ENCODE measurements around the gene KDM4C.

KDM4C gene

DNA sequence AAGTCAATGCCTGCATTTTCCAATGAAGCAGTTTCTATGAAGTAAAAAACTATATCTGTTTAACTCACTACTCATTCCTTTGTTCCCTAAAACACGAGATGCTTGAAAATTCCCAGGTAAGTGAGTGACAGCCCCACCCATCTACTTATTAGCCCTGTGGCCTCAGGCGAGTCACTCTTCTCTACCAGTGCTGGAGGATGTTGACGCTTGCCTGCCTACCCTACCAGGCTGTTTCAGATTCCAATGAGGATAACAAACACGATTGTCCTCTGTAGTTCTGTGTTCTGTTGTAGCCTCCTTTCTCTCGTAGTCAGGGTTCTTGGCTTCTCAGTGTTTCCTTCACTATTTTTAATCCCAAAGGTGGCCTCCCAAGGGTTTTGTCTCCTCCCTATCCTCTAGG lies 388.8 kb downstream of the KDM4C start:
- no peak for TF ChIP-seq YY1 (IDR thresholded peaks at IDR 0.05; ENCODE audit: low read depth)

DNA sequence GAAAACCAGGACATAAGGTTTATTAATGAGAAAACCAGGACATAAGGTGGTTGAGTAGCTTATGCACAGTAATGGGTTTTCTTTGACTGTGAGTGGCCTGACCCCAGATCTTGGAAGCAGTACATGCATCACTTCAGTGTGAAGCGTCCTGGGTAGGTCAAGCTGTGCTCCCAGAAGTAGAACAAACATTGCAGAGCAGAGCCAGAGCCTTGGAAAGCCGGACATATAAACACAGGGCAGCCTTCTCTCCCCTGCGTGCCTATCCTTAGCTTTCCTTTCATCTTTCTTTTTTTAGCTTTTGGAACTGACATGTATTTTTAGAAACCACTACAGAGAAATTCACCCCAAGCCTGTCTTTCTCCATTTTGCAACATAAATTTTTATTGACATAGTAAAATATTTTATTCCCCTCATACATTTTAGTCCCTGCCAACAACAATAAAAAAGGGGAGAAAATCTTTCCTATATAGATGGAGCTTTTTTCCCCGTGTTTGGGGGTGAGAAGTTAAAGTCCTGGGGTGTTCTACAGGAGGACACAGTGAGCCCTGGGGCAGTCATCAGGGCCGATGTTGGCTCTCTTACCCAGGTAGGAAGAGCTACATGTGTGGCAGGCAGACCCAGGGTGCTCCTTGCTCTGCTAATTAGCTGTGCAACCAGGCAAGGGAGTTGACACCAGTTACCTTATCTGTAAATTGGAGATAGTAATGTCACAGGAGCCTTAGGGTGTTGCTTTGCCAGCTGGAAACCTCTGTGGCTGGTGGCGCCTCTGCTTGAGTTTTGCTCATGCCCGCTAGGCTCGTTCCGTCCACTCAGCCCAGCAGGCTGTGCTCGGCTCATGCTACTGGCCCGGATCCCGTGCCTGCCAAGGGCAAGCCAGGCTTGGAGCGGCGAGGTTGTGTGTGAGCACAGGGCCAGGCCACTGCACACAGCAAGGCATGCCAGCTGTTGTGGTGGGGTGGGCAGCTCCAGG lies 389.6 kb downstream of the KDM4C start:
- TF ChIP-seq YY1 (IDR thresholded peaks at IDR 0.05; ENCODE audit: low read depth) (no peak), FOXM1 (IDR thresholded peaks at IDR 0.05; ENCODE audit: borderline replicate concordance, low read depth) (no peak), NFIC (IDR thresholded peaks at IDR 0.05) (no peak), EP300 (IDR thresholded peaks at IDR 0.05; ENCODE audit: borderline replicate concordance) (no peak)
- TF ChIP-seq, protein P1, sequence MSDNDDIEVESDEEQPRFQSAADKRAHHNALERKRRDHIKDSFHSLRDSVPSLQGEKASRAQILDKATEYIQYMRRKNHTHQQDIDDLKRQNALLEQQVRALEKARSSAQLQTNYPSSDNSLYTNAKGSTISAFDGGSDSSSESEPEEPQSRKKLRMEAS (IDR thresholded peaks at IDR 0.05): no peak

DNA sequence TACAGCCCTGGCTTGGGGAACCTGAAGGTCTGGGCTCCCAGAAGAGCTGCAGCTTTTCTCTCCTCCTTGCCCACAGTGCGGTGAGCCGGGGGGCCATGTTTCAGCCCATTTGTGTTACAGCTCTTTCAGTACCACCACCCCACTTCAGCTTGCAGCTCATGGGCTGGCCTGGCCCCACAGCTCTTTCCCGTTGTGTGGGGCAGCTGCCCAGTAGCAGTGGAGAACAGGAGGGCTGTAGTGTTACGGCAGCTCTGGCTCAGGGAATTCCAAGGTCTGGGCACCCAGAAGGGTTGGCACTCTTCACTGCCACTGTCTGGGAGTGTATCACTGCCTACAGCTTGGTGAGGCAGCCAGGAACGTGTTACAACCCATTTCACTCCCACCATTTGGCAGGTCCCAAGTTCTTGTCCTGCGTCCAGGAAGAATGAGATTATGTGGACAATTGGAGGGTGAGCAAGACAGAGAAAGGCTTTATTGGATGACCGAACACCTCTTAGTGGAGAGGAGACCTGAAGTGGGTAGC lies 390.5 kb downstream of the KDM4C start:
- no peak for TF ChIP-seq CREB1 (IDR thresholded peaks at IDR 0.05; ENCODE audit: low read depth)
- no peak for TF ChIP-seq EGR1 (IDR thresholded peaks at IDR 0.05)
- no peak for TF ChIP-seq NFIC (IDR thresholded peaks at IDR 0.05)
- TF ChIP-seq YY1 (IDR thresholded peaks at IDR 0.05; ENCODE audit: low read depth): no peak
- TF ChIP-seq, protein P2, sequence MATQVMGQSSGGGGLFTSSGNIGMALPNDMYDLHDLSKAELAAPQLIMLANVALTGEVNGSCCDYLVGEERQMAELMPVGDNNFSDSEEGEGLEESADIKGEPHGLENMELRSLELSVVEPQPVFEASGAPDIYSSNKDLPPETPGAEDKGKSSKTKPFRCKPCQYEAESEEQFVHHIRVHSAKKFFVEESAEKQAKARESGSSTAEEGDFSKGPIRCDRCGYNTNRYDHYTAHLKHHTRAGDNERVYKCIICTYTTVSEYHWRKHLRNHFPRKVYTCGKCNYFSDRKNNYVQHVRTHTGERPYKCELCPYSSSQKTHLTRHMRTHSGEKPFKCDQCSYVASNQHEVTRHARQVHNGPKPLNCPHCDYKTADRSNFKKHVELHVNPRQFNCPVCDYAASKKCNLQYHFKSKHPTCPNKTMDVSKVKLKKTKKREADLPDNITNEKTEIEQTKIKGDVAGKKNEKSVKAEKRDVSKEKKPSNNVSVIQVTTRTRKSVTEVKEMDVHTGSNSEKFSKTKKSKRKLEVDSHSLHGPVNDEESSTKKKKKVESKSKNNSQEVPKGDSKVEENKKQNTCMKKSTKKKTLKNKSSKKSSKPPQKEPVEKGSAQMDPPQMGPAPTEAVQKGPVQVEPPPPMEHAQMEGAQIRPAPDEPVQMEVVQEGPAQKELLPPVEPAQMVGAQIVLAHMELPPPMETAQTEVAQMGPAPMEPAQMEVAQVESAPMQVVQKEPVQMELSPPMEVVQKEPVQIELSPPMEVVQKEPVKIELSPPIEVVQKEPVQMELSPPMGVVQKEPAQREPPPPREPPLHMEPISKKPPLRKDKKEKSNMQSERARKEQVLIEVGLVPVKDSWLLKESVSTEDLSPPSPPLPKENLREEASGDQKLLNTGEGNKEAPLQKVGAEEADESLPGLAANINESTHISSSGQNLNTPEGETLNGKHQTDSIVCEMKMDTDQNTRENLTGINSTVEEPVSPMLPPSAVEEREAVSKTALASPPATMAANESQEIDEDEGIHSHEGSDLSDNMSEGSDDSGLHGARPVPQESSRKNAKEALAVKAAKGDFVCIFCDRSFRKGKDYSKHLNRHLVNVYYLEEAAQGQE (IDR thresholded peaks at IDR 0.05; ENCODE audit: low read depth): no peak
- no peak for TF ChIP-seq ZBTB7A (IDR thresholded peaks at IDR 0.05; ENCODE audit: low read depth)
- no peak for TF ChIP-seq TAF1 (IDR thresholded peaks at IDR 0.05; ENCODE audit: low read depth)
- TF ChIP-seq TCF12 (IDR thresholded peaks at IDR 0.05; ENCODE audit: low read depth): no peak

DNA sequence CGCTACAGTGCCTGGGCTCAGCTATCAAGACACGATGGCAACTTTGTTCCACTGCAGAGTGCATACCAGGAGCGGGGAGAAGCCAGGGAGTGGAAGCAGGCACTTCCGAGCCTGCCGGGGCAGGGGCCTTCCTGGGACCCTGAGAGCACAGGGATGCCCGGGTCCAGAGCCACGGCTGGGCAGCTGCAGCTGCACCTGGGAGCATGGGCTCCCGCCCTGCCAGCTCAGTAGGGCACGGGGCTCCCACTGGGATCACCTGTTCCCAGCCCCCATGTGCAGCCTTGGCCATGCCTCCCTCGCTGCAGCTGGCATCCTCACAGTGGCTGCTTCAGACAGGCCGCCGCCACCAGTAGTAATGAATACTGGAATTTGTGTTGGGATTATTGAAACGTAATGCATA lies 391.5 kb downstream of the KDM4C start:
- TF ChIP-seq EGR1 (IDR thresholded peaks at IDR 0.05) (no peak), TAF1 (IDR thresholded peaks at IDR 0.05; ENCODE audit: low read depth) (no peak), RAD21 (IDR thresholded peaks at IDR 0.05; ENCODE audit: low read depth) (no peak), TCF12 (IDR thresholded peaks at IDR 0.05; ENCODE audit: low read depth) (no peak), EP300 (IDR thresholded peaks at IDR 0.05; ENCODE audit: borderline replicate concordance) (no peak), YY1 (IDR thresholded peaks at IDR 0.05; ENCODE audit: low read depth) (no peak), NFIC (IDR thresholded peaks at IDR 0.05) (no peak), CEBPB (IDR thresholded peaks at IDR 0.05) (no peak)
- TF ChIP-seq, protein P2 (IDR thresholded peaks at IDR 0.05; ENCODE audit: low read depth): no peak

DNA sequence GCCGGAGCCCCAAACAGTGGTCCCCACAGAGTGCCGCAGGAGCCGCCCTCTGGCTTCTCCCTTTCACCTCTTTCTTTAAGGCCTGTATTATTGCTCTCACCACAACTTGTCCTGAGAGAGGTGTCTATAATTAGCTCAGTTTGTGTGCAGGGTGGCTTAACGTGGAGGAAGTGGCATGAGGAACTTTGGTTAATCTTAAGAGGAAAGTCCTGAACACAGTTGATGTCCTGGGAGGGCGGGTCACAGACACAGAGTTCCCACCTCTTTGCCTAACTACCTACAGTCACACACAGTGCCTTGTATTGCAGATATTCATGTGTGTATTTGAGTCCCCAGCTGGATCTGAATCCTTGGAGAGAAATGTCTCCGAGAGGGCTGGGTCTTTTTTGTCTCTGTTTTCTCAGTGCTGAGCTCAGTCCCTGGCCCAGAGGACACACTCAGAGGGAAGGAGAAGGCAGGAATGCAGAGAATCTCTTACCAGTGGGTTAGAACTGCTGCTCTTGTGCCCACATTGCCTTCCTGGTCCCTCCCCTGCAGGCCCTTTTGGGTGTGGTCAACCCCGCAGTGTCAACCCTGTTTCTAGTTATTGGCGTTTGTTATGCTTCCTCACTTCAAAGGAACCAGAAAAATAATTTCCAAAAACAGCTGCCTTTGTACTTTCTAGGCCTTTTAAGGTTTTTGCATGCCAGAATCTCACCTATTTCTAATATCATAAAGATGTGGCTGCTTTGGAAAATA lies 392.5 kb downstream of the KDM4C start:
- TF ChIP-seq, protein P2 (IDR thresholded peaks at IDR 0.05; ENCODE audit: low read depth): no peak
- no peak for TF ChIP-seq CREB1 (IDR thresholded peaks at IDR 0.05; ENCODE audit: low read depth)
- no peak for TF ChIP-seq YY1 (IDR thresholded peaks at IDR 0.05; ENCODE audit: low read depth)
- TF ChIP-seq, protein P3, sequence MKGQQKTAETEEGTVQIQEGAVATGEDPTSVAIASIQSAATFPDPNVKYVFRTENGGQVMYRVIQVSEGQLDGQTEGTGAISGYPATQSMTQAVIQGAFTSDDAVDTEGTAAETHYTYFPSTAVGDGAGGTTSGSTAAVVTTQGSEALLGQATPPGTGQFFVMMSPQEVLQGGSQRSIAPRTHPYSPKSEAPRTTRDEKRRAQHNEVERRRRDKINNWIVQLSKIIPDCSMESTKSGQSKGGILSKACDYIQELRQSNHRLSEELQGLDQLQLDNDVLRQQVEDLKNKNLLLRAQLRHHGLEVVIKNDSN (IDR thresholded peaks at IDR 0.05): no peak
- TF ChIP-seq, protein P1 (IDR thresholded peaks at IDR 0.05): no peak
- TF ChIP-seq TEAD4 (IDR thresholded peaks at IDR 0.05): no peak
- TF ChIP-seq NFIC (IDR thresholded peaks at IDR 0.05): no peak
- no peak for TF ChIP-seq CEBPB (IDR thresholded peaks at IDR 0.05)
- no peak for TF ChIP-seq EP300 (IDR thresholded peaks at IDR 0.05; ENCODE audit: borderline replicate concordance)
- no peak for TF ChIP-seq ZBTB7A (IDR thresholded peaks at IDR 0.05; ENCODE audit: low read depth)
- no peak for TF ChIP-seq EGR1 (IDR thresholded peaks at IDR 0.05)
- no peak for TF ChIP-seq RAD21 (IDR thresholded peaks at IDR 0.05; ENCODE audit: low read depth)
- no peak for TF ChIP-seq FOXM1 (IDR thresholded peaks at IDR 0.05; ENCODE audit: borderline replicate concordance, low read depth)
- no peak for TF ChIP-seq TAF1 (IDR thresholded peaks at IDR 0.05; ENCODE audit: low read depth)
